Endodermal cell (in vitro differentiated cells): Measurements from ENCODE around the gene LMAN1L. TPM values are rescaled to one million over a fixed set of nuclear protein-coding genes. Genes with fewer than 3 reads are reported as not detected.
A peak's percentile ranks its signal among the peaks of the same experiment; 100 is the strongest.

Source experiments
- DNase-seq: peaks from one replicate; pipeline ENCODE4 v3.0.0-alpha.2; 2017
- H3K27ac ChIP-seq: 2 replicates; pipeline ENCODE4 v1.5.1; 2013; ENCODE audit warnings: mild to moderate bottlenecking, low read depth, low read length, moderate library complexity
- H3K27me3 ChIP-seq: 2 replicates; pipeline ENCODE4 v1.6.1; 2013; ENCODE audit warnings: mild to moderate bottlenecking, low read length, moderate library complexity; ENCODE audit not compliant: insufficient read depth, control insufficient read depth, poor library complexity, severe bottlenecking
- H3K36me3 ChIP-seq: 2 replicates; pipeline ENCODE4 v1.7.0; 2013; ENCODE audit warnings: mild to moderate bottlenecking, low read length, moderate library complexity; ENCODE audit not compliant: control insufficient read depth, insufficient read depth
- H3K4me1 ChIP-seq: one replicate; pipeline ENCODE4 v1.7.0; 2013; ENCODE audit warnings: low read length; ENCODE audit not compliant: control insufficient read depth, insufficient read depth
- H3K4me3 ChIP-seq: 2 replicates; pipeline ENCODE4 v1.5.1; 2013; ENCODE audit warnings: mild to moderate bottlenecking, low read length, moderate library complexity
- H3K9ac ChIP-seq: 2 replicates; pipeline ENCODE4 v1.6.1; 2013; ENCODE audit warnings: mild to moderate bottlenecking, low read length, moderate library complexity; ENCODE audit not compliant: poor library complexity, severe bottlenecking; ENCODE audit errors: extremely low read depth
- H3K9me3 ChIP-seq: 2 replicates; pipeline ENCODE4 v1.6.1; 2013; ENCODE audit warnings: mild to moderate bottlenecking, low read length, moderate library complexity; ENCODE audit not compliant: control insufficient read depth
- H3K27ac Mint-ChIP-seq: 2 replicates; pipeline ENCODE4 v1.8.0; 2020; ENCODE audit warnings: mixed read lengths
- H3K27me3 Mint-ChIP-seq: 2 replicates; pipeline ENCODE4 v1.8.0; 2021; ENCODE audit warnings: mild to moderate bottlenecking, mixed read lengths; ENCODE audit not compliant: insufficient read depth
- H3K36me3 Mint-ChIP-seq: 2 replicates; pipeline ENCODE4 v1.8.0; 2020; ENCODE audit warnings: low read depth, mixed read lengths
- H3K4me1 Mint-ChIP-seq: 2 replicates; pipeline ENCODE4 v1.8.0; 2020; ENCODE audit warnings: mixed read lengths
- H3K4me3 Mint-ChIP-seq: 2 replicates; pipeline ENCODE4 v1.8.0; 2020; ENCODE audit warnings: mild to moderate bottlenecking, moderate library complexity, mixed read lengths
- H3K9me3 Mint-ChIP-seq: 2 replicates; pipeline ENCODE4 v1.8.0; 2020; ENCODE audit warnings: mild to moderate bottlenecking, mixed read lengths
- CTCF ChIP-seq: fragments of 200-600 bp; sonication (generic); conservative IDR thresholded peaks from 2 replicates; pipeline ENCODE4 v1.5.0; 2021; ENCODE audit warnings: antibody characterized with exemption, mild to moderate bottlenecking
- WGBS, 2 experiments: methylation state at CpG; one replicate each; pipeline versions ENCODE4 v1.1.5 to v1.1.7; 2013; ENCODE audit warnings: missing lambda C conversion rate in 2 of 2, mixed read lengths in 1 of 2; ENCODE audit not compliant: insufficient coverage in 1 of 2, insufficient read length in 1 of 2; 5-methylcytosine and 5-hydroxymethylcytosine counted together
- total RNA-seq, 2 donors: library from RNA; stranded (reverse); fragmentation: NEBNext Ultra II Directional in 1 of 2; extraction: Animal tissue kit (Norgen Biotek cat#: 25700) in 1 of 2; gene quantifications; 2 replicates in 1 of 2; 3 replicates in 1 of 2; pipeline ENCODE4 v1.2.1, GENCODE V29; 2021

LMAN1L gene
- total RNA-seq, 2 donors from 2014 or later: not detected

DNA sequence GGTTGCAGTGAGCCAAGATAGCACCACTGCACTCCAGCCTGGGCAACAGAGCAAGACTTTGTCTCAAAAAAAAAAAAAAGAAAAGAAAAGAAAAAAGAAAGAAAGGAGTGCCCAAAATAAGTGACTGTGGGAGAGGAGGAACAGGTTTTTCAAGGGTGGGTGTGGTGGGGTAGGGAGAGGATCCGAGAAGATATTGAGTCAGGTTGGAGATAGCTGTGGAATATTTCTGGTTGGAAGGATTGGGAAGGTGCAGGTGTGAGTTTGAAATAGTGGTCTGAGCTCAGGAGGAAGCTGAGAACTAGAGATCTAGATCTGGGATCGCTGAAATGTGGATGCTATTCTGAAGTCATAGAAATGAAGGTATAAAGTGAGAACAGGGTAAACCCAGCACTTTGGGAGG lies 52.7 kb downstream of the LMAN1L start:
- no peak overlapping the region for H3K27ac ChIP-seq
- no peak overlapping the region for H3K4me3 Mint-ChIP-seq

DNA sequence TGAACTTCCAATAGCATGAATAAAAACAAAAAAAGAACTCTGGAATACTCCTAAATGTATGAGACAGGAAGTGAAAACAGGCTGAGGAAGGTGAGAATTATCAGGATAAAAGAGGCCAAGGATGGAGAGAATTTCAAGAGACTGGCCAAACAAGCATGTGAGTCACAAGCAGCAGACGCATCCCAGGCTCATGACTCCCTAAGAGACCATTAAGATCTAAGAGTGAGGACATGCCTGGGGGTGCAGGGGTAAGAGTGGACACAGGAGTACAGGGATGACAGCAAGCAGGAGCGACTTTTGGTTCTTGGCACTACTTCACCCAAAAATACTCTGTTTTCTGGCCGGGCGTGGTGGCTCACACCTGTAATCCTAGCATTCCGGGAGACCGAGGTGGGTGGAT lies 53.5 kb downstream of the LMAN1L start:
- Histone ChIP-seq H3K27me3 (no peaks in the 10 kb centered on the region), H3K9me3 (peaks cover 17% of the 10 kb centered on the region), H3K4me1 (peaks cover 4% of the 10 kb centered on the region), H3K27ac (no peak overlapping the region), H3K9ac (no peak overlapping the region), H3K4me3 (no peak overlapping the region), H3K36me3 (peaks cover 24% of the 10 kb centered on the region)
- peak overlapping the region; percentile 55 for H3K27ac Mint-ChIP-seq
- H3K9me3 Mint-ChIP-seq: peaks cover 12% of the 10 kb centered on the region
- DNase-seq: no peak
- WGBS, 2 experiments: 95 to 97% methylated on average over 5 to 6 of the region's 6 CpGs
- peaks cover 38% of the 10 kb centered on the region for H3K36me3 Mint-ChIP-seq
- H3K27me3 Mint-ChIP-seq: no peaks in the 10 kb centered on the region
- peaks cover 21% of the 10 kb centered on the region for H3K4me1 Mint-ChIP-seq
- no peak overlapping the region for H3K4me3 Mint-ChIP-seq
- TF ChIP-seq CTCF: no peak

More for the DNA sequence above, 52.7 kb downstream of the LMAN1L start:
- peaks cover 12% of the 10 kb centered on the region for H3K9me3 Mint-ChIP-seq
- peaks cover 38% of the 10 kb centered on the region for H3K36me3 Mint-ChIP-seq
- Histone ChIP-seq H3K9me3 (peaks cover 17% of the 10 kb centered on the region), H3K9ac (no peak overlapping the region), H3K4me3 (no peak overlapping the region), H3K27me3 (no peaks in the 10 kb centered on the region), H3K4me1 (no peaks in the 10 kb centered on the region), H3K36me3 (peaks cover 24% of the 10 kb centered on the region)
- peaks cover 14% of the 10 kb centered on the region for H3K4me1 Mint-ChIP-seq
- H3K27me3 Mint-ChIP-seq: no peaks in the 10 kb centered on the region
- H3K27ac Mint-ChIP-seq: no peak overlapping the region
- DNase-seq: no peak
- TF ChIP-seq CTCF: no peak
- WGBS, 2 experiments: 90 to 98% methylated on average over 2 of the region's 2 CpGs

DNA sequence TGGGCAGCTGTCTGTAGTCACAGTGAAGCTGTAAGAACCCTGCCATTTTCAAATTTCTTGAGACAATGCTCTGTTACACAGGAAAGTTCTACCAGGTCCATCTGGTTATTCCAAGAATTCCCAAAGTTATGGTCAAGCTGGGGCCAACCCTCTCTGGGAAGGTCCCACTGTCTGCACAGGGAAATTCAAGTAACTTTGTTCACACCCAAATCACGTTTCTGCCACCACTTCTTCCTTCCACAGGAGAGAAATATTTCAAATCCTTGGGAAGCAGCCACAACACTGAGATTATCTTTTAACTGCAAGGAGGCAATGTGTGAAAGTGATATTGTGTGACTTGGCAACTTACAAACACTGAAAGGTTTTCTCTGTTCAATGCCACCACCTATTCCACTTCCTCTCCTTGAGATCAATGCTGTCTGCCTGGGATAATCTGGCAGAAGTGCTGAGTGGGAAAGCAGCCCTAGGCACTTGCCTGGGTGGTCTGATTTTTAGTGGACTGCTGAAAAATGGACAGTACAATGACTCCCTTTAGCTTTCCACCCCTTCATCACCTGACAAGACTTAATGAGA lies 54.9 kb downstream of the LMAN1L start:
- WGBS, 2 experiments: 88% methylated on average over 1 of the region's 1 CpG; no CpG with 5 or more reads in 1 of the 2 experiments
- peaks cover 40% of the 10 kb centered on the region for H3K36me3 Mint-ChIP-seq

More for the DNA sequence above, 54.9 kb downstream of the LMAN1L start:
- Mint-ChIP-seq H3K9me3 (peaks cover 12% of the 10 kb centered on the region), H3K27ac (no peak overlapping the region), H3K4me3 (no peak overlapping the region), H3K27me3 (no peaks in the 10 kb centered on the region), H3K4me1 (peaks cover 25% of the 10 kb centered on the region)
- no peak for TF ChIP-seq CTCF
- Histone ChIP-seq H3K9ac (no peak overlapping the region), H3K27me3 (no peaks in the 10 kb centered on the region), H3K4me1 (peaks cover 4% of the 10 kb centered on the region), H3K27ac (no peak overlapping the region), H3K4me3 (peak overlapping the region; percentile 1), H3K9me3 (peaks cover 17% of the 10 kb centered on the region), H3K36me3 (peaks cover 24% of the 10 kb centered on the region)
- DNase-seq: no peak
